GM20431 (cell line): ENCODE measurements around the gene GSG1L.

ENCODE experiments used
- in situ Hi-C: fragments of 300-500 bp; cut with MseI, MboI; formaldehyde crosslinking; loops from one replicate; pipeline ENCODE4 v1.15.0; 2020; ENCODE audit warnings: low sequenced_read_pairs; ENCODE audit not compliant: unreplicated experiment

GSG1L gene

GRCh38 chr16:27771201-27771910, 292.2 kb downstream of the GSG1L start:
- in situ Hi-C loops: no loop called here

GRCh38 chr16:27770271-27771196, 293.0 kb downstream of the GSG1L start:
- in situ Hi-C loops: no loop called here

DNA sequence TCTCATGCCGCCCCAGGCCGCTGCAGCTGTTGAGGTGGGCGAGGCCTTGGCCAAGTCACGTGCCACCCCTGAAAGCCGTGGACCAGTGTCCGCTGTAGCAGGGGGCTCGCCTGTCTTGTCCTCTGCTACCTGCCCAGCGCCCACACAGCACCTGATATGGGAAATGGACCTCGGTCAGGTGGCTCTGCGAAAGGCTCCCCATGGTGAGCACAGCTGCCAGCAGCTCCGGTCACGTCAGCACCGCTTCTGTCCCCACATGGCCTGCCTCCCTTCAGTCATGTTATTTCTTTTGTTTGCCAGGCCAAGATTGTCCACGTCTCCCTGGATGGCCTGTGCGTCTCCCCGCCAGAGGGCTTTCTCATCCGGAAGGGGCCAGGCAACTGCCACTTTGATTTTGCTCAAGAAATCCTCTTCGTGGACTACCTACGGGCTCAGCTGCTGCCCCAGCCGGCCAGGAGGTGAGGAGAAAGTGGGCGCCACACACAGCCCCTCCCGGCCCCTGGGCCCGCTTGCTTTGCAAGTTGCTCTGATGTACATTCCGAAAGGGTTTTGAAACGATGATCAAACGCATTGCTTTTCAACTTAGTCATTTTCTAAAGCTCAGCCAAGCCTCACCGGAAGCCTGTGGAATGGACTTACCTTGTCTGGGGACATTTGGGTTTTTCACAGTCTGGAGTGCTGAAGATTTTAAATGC, 293.8 kb downstream of the GSG1L start:
- in situ Hi-C loops: no loop called here

- in situ Hi-C loops: no loop called here
Measured at GRCh38 chr16:27768651-27769272, 294.8 kb downstream of the GSG1L start.

- in situ Hi-C loops: no loop called here
Measured at GRCh38 chr16:27767971-27768591, 295.4 kb downstream of the GSG1L start.

GRCh38 chr16:27767081-27767480, 296.4 kb downstream of the GSG1L start:
- in situ Hi-C loops: no loop called here

DNA sequence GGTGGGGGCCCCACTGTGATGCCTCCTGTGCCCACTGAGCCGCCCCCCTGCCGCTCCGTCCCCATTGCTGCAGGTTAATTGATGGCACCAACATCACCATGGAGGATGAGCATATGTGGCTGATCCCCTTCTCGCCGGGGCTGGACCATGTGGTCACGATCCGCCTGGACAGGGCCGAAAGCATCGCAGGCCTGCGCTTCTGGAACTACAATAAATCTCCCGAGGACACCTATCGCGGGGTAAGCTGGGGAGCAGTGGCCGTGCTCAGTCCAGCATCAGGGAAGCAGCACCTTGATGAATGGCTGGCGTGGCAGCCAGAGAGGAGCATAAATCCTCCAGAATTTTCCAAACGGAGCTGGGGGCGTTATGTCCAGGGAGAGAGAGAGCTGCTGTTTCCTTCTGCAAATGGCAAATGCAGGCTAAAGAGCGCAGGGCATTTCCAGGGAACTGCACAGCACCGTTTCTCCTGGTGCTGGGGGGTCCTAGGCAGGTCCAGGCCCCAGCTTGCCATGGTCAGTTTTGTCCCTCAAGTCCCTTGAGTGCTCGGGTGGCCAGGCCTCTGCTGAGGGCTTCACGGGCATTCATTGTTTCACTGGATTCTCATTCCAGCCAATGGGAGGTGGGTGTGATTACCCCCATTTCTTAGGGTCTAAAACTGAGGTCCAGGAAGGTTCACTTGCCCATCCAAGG, 297.1 kb downstream of the GSG1L start:
- in situ Hi-C loops: no loop called here

- in situ Hi-C loops: no loop called here
Measured at GRCh38 chr16:27764869-27765675, 298.4 kb downstream of the GSG1L start.

- in situ Hi-C loops: no loop called here
Measured at GRCh38 chr16:27764427-27764826, 299.1 kb downstream of the GSG1L start.

DNA sequence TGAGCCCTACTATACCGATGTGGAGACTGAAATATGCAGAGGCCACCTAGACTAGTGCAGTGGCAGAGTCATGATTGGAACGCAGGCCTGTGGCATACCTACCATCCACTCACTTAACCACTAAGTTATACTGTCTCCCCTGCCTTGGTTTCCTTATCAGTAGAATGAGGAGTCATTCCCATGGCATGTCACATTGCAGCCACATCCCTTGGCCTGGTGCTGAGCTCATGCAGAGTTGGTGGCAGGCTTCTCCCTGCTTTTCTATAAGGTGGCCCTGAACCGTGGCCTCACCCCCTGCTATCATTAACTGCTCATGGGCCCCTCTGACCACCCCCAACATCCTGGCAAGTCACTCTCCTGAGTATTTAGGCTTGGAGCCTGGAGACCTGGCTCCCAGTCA, 301.1 kb downstream of the GSG1L start:
- in situ Hi-C loops: no loop called here

GRCh38 chr16:27761816-27762215, 301.7 kb downstream of the GSG1L start:
- in situ Hi-C loops: no loop called here

DNA sequence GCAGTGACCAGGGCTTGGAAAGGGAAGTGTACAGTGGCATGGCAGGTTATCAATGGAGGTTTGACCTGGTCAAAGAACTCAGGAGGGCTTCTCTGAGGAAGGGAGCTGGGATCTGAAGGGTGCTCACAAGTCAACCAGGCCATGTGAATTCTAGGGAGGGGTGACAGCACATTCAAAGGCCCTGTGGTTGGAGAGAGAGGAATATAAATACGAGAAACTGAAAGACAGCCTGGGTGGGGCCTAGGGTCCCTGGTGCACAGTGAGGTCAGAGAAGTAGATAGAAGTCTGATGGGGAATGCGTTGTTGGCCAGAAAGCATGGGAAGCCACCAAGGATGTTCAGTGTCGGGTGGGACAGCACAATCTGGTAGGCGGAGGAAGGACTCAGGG, 302.7 kb downstream of the GSG1L start:
- in situ Hi-C loops: no loop called here

GRCh38 chr16:27759967-27760788, 303.3 kb downstream of the GSG1L start:
- in situ Hi-C loops: no loop called here

DNA sequence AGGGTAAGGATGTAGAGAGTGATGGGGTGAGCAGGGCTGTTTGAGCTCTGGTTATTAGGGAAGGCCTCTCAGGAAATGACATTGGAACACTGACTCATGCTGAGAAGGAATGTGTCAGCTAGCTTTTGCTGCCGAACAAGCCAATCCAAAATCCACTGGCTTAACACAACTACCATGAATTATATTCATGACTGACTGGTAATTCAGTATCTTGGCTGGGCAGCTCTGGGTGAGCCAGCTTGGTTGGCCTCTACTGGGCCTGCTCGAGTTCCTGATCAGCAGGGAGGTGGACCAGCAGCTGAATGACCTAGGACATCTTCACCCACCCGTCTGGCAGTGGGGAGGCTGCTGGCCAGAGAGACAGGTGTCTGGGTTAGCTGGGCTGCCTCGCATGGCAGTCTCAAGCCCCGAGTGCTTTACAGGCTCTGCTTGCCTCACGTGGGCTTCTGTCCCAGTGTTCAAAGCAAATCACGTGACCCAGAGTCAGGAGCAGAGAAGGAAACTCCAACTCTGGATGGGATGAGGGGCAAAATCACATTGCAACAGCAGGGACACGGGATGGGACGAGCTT, 304.1 kb downstream of the GSG1L start:
- in situ Hi-C loops: no loop called here

- in situ Hi-C loops: no loop called here
Measured at GRCh38 chr16:27758544-27758943, 305.0 kb downstream of the GSG1L start.

DNA sequence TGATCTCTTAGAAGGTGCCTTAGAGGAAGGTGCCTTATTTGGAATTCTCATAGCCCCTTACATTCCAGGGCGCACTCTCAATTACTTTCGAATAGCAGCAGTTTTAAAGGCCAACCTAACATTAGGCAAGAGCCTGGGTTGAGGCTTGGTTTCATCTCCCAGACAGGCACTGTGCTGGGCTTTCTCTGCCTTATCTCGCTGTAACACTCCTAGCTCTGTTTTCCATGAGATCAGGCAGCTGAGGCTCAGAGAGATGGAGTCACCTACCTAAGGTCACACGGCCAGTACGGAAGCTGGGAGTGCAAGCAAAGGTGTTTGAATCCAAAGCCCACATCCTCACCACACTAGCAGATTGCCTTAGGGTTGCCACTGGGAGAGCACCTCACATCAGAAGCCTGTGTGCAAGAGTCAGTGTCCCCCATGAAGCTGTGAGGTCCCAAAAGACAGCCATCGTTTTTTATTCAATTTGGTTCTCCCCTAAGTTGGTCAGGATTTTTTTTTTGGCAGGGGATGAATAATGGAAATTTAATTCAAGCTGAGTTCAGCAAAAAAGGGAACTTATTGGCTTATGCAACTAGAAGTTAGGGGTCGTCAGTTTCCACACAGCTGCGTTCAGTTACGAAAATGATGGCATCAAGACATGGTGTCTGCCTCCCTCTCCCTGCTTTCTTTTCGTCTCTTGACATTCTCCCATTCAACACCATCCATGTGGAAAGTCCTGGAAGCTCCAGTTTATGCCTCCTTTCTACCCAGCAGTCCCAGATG, 307.1 kb downstream of the GSG1L start:
- in situ Hi-C loops: no loop called here
